HS-5 (cell line): ENCODE results near the gene PDCD6IP.
"Not testable (repeated sequence)": the region's sequence is repeated elsewhere in the genome, so short reads cannot be mapped to it uniquely, and the experiment has no call there.

Experiments
- DNase-seq: peaks from one replicate; pipeline ENCODE4 v3.0.0-alpha.2; 2012; ENCODE audit warnings: low read depth

PDCD6IP gene

DNA sequence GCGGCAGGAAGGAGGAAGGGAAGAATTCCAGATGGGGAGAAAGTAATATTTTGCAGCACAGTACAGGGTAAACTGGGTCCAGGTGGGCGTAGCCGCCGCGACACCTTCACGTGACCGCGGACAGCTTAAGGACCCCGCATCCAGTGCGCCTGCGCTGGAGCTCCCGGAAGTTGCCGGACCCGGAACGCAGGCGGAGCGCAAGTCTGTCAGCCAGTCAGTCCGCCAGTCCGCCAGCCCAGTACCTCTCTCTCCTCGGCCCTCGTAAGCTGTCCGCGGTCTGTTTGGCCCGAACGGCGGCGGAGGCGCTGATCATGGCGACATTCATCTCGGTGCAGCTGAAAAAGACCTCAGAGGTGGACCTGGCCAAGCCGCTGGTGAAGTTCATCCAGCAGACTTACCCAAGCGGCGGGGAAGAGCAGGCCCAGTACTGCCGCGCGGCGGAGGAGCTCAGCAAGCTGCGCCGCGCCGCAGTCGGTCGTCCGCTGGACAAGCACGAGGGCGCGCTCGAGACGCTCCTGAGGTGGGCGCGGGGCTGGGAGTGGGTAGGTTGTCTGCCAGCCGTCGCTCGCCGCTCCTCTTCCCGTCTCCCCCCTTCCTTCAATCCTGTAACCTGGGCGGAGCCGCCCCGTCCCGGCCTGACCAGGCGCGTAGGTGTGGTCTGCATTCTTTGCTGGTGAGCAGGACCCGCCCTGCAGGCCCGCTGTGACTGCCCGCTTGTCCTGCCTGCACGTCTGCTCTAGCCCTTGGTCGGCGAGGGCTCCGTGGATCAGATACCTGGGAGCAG is at the start of gene PDCD6IP:
Gene PDCD6IP (plus strand): TSS at position 213 of the 784 bp plus-strand sequence. CDS start 99 bp downstream, at position 312.
- peak; percentile 81 for DNase-seq

- peak; percentile 78 for DNase-seq
Observed at GRCh38 chr3:33749546-33750210, 48.8 kb upstream of the PDCD6IP start.

- no peak for DNase-seq
Observed at GRCh38 chr3:33750211-33750548, 48.2 kb upstream of the PDCD6IP start.

- no peak for DNase-seq
Observed at GRCh38 chr3:33751336-33751735, 47.1 kb upstream of the PDCD6IP start.

DNA sequence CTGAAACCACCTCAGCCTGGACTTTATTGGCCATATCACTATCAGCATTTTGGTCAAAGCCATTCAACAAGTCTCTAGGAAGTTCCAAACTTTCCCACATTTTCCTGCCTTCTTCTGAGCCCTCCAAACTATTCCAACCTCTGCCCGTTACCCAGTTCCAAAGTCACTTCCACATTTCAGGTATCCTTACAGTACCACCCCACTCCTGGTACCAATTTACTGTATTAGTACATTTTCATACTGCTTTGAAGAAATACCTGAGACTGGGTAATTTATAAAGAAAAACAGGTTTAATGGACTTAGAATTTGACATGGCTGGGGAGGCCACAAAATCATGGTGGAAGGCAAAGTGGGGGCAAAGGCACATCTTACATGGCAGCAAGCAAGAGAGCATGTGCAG is 44.0 kb upstream of the PDCD6IP start:
- DNase-seq = not testable (repeated sequence)

GRCh38 chr3:33758281-33758680 is 40.1 kb upstream of the PDCD6IP start:
- DNase-seq = no peak

GRCh38 chr3:33758864-33759263 is 39.6 kb upstream of the PDCD6IP start:
- peak; percentile 63 for DNase-seq

- DNase-seq = no peak
Observed at GRCh38 chr3:33768578-33769330, 29.7 kb upstream of the PDCD6IP start.

DNA sequence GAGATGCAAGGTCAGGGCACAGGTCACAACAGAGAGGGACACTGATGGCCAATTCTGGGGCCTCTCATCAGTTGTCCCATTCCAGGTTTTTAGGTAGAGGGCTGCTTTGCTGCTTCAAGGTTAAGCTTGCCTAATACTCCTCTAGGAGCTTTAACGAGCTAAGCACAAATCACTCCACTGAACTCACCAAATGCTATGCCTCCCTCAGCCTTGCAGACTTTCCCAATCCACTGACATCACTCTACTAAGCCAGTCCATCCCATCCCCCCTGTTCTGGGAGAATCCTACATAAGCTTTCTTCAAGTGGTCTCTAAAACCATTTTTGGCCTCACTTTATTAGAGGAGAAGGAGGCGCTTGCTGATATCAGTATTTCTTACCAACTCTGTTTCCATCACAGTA is 24.8 kb upstream of the PDCD6IP start:
- DNase-seq = no peak

DNA sequence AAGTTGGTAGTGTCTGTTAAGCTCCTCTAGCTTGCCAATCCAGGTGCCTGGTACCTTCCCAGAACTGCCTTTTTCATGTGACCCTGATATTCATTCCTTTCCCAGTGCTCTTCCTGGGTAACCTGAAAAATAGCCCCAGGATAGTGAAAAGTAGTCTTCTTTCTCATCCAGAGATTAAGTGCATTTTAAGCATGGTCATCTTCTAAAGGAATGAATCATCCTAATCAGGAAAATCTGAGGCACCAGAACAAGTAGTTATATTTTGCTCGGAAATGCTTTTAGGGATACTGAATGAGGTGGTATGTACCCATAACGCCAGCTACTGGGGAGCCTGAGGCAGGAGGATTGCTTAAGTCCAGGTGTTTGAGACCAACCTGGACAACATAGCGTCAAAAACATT is 23.1 kb upstream of the PDCD6IP start:
- DNase-seq = no peak

- DNase-seq = no peak
Observed at GRCh38 chr3:33777996-33778395, 20.4 kb upstream of the PDCD6IP start.

DNA sequence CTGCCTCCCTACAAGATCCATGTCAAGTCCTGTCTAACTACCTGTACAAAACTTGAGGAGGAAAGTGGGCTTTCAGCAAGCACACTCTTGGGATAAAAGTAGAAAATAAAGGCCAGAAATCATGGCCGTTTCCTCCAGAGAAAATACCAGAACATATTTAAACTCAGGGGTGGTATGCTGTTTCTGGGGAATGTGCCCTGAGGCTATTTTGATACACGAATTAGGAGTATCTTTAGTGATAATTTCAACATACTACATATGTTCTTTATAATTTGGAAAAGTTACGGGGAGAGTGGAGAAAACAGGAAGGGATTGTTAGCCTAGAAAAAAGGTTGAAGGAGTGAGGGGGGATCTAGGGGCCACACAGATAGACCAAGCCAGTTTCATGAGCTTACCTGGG is 18.7 kb upstream of the PDCD6IP start:
- DNase-seq = no peak

DNA sequence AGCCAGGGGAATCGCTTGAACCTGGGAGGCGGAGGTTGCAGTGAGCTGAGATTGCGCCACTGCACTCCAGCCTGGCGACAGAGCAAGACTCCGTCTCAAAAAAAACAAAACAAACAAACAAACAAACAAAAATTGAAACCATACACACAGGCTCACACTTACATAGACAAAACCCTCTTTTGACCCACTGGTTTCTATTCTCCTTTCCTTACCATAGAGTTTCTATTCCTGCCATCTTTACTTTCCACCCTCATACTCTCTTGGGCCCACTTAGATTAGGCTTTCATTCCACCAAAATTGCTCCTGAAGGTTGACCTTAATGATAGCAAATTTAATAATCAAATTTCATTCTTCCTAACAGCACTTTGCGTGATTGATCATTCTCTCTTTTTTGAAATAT is 17.0 kb upstream of the PDCD6IP start:
- not testable (repeated sequence) for DNase-seq

DNA sequence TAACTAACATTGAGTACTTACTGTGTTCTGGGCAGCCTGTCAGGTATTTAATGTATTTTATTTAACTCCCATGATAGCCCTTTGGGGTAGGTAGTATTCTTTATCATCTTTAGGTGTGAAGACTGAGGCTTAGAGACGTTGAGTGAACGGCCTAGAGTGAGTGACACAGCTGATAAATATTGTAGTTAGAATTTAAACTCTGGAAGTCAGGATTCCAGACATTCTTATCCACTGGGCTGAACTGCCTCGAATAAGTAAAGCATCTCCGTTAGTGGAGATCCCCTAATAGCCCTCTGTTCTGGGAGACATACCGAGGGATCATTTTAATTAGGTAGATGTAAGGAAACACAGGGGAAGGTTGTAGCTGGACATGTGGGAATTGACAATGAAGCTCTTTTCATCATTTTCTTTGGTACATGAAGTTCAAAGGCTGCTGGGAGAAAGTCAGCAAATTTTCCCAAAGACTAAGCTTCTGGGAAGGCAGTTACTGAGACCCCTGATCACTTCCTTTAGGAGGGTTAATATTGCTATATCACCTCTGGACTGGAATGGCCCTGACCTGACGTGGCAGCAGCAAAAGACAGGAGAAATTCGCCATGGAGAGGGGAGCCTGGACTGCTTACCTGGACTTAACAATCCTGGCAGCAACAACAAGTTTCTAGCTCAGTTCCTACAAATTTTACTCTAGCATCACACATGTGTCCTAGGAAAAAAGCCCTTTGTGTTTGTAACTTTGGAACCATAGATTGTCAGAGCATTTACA is 11.7 kb upstream of the PDCD6IP start:
- DNase-seq = no peak

- DNase-seq = no peak
Observed at GRCh38 chr3:33787328-33788009, 11.0 kb upstream of the PDCD6IP start.

DNA sequence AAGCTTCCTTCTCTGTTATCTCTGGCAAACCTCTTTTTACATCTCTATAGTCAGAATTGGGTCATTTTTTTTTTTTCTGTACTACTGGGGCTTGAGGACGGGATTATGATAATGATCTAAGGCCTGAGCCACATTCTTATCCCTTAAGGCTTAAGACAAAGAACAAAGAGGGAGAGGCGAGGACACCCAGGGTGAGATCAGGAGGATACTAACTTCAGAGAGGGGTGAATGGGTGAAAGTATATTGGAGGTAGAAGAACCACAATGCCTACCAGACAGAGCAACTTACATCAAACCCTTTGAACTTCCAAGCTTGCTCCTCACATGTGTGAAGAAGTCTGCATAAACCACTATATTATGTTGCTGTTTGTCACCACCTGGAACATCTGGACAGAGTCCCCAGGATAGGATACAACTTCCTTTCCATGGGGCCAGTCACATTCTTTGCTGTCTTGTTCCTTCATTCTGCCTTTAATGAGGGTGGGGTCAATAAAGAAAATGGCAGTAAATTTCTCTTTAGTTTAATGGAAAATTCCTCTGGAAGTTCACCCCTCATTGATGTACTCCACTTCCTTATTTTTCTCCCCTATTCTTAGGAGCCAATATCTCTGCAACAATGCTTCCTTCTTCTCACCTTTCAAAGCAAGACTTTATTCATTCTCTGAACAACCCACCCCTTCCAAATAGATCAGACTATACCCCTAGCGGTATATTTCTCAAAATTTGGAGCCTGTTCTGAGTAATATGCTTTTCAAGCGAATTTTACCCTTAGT is 9.1 kb upstream of the PDCD6IP start:
- no peak for DNase-seq

GRCh38 chr3:33790091-33790490 is 8.3 kb upstream of the PDCD6IP start:
- DNase-seq = no peak

DNA sequence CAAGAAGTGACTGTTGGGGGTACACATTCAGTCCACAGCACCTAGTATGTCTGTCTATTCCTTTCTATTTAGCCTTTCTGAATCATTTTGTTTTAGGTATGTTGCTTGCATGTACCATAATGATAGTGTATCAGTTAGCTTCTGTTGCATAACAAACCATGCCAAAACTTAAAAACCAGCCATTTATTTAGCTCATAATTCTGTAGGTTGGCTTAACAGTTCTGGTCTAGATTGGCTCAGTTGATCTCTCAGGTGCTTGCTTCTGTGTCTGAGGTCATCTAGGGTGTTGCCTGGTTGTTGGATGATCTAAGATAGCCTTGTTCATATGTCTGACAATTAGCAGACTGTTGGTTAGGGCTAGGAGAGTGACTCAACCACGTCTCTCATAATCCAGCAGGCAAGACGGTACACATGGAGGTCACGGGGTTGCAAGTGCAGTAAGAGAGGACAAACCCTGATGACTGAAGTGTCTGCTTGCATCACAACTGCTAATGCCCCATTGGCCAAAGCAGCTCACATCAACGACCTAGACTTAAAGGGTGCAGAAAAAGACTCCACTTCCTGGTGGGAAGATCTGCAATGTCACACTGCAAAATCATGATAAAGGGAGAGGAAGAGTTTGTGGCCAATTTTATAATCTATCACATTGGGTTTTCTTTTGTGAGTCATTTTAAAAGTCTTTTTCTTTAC is 6.8 kb upstream of the PDCD6IP start:
- DNase-seq = no peak

DNA sequence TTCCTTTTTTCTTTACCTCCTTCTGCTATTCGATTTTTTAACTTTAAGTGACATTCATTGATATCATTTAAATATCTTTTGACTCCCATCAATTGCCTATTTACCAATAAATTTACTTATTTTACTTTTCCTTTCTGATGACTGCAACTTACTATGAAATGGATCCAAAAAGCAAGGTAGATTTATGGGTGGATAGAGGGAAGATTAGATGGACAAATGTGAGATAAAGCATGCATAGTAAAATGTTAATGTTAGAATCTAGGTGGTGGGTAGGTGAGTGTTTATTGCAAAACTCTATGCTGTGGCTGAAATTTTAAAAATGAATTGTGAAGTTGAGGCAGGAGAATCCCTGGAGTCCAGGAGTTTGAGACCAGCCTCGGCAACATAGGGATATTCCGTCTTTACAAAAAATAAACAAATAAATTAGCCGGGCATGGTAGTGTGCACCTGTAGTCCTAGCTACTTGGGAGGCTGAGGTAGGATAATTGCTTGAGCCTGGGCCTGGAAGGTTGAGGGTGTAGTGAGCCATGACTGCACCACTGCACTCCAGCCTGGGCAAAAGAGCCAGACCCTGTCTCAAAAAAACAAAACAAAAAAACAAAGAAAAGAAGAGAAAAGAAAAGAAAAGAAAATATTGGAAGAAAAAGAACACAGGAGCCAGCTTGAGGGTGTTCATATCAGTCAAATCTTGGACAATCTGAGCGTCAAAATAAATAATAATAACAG is 6.1 kb upstream of the PDCD6IP start:
- DNase-seq = no peak

DNA sequence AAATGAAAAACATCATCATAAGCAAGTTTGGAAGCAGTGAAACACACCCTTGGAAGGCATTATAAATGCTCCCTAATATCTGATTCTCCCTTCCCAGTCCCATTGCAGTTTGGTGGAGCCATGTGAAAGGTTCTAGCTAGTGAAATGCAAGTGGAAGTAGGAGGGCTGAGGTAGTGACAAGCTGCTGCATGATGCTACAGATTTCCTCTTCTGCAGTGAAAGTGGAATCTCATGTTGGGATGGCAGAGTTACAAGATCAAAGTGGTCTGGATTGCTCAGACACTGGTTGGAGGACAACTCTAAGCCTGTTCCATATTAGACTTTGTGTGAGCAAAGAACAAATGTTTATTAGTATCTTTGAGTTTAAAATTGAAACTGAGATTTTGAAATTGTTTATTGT is 3.3 kb upstream of the PDCD6IP start:
- no peak for DNase-seq
